ENCODE results near the gene CERT1.
A peak's percentile ranks its signal among the peaks of the same experiment; 100 is the strongest.
"Not testable (repeated sequence)": the region's sequence is repeated elsewhere in the genome, so short reads cannot be mapped to it uniquely, and the experiment has no call there.

The CERT1 gene

GRCh38 chr5:75342836-75343235 is 168.6 kb downstream of the CERT1 start:
- no peak for DNase-seq (ENCODE audit: low spot score)

- DNase-seq (ENCODE audit: low spot score): no peak
Measured at GRCh38 chr5:75341934-75342333, 169.5 kb downstream of the CERT1 start.

GRCh38 chr5:75340714-75341478 is 170.5 kb downstream of the CERT1 start:
- no peak for DNase-seq (ENCODE audit: low spot score)

GRCh38 chr5:75338408-75338807 is 173.0 kb downstream of the CERT1 start:
- DNase-seq (ENCODE audit: low spot score): no peak

GRCh38 chr5:75337366-75338021 is 173.9 kb downstream of the CERT1 start:
- no peak for DNase-seq (ENCODE audit: low spot score)

GRCh38 chr5:75336615-75337336 is 174.7 kb downstream of the CERT1 start, which contains the start of gene HMGCR:
TSS of gene HMGCR (plus strand) at chr5:75337220. CDS start at chr5:75342606, 5,386 bp downstream.
- peak; percentile 99 for DNase-seq (ENCODE audit: low spot score)

- no peak for DNase-seq (ENCODE audit: low spot score)
Measured at GRCh38 chr5:75335952-75336614, 175.3 kb downstream of the CERT1 start.

- DNase-seq (ENCODE audit: low spot score): no peak
Measured at GRCh38 chr5:75335486-75335885, 175.9 kb downstream of the CERT1 start.

- DNase-seq (ENCODE audit: low spot score): not testable (repeated sequence)
Measured at GRCh38 chr5:75334413-75334812, 177.0 kb downstream of the CERT1 start.

GRCh38 chr5:75333759-75334158 is 177.7 kb downstream of the CERT1 start:
- DNase-seq (ENCODE audit: low spot score): not testable (repeated sequence)

- no peak for DNase-seq (ENCODE audit: low spot score)
Measured at GRCh38 chr5:75331095-75332090, 180.0 kb downstream of the CERT1 start.

- no peak for DNase-seq (ENCODE audit: low spot score)
Measured at GRCh38 chr5:75330404-75330803, 181.0 kb downstream of the CERT1 start.
